GM08714 (cell line): ENCODE measurements around the gene LEKR1.

Experiments
- H3K4me3 ChIP-seq: fragments of 200-500 bp; sonication (Bioruptor generic); 2 replicates; pipeline ENCODE4 v1.5.1; 2014; ENCODE audit warnings: mild to moderate bottlenecking, low read length, inconsistent platforms
- ZNF274 ChIP-seq: IDR thresholded peaks from 2 replicates; pipeline ENCODE4 v1.6.1; 2012; ENCODE audit warnings: mild to moderate bottlenecking, low read depth, low read length

LEKR1 gene

GRCh38 chr3:157086060-157086750 lies 260.1 kb downstream of the LEKR1 start:
- no peak overlapping the region for H3K4me3 ChIP-seq

GRCh38 chr3:157086775-157087174 lies 260.6 kb downstream of the LEKR1 start:
- no peak overlapping the region for H3K4me3 ChIP-seq
- no peak for TF ChIP-seq ZNF274

More at GRCh38 chr3:157086060-157086750, 260.1 kb downstream of the LEKR1 start:
- TF ChIP-seq ZNF274 = no peak

- TF ChIP-seq ZNF274 = no peak
- H3K4me3 ChIP-seq = no peak overlapping the region
These were observed 261.2 kb downstream of the LEKR1 start for GRCh38 chr3:157087373-157087772.

GRCh38 chr3:157087780-157088600 lies 261.8 kb downstream of the LEKR1 start:
- no peak for TF ChIP-seq ZNF274
- H3K4me3 ChIP-seq = peak overlapping the region; percentile 61; the same call in 1 of the 2 replicates

GRCh38 chr3:157088601-157089454 lies 262.7 kb downstream of the LEKR1 start:
- TF ChIP-seq ZNF274 = no peak
- H3K4me3 ChIP-seq = peak overlapping the region; percentile 61; the same call in 1 of the 2 replicates

- peak overlapping the region; percentile 56; the same call in 1 of the 2 replicates for H3K4me3 ChIP-seq
- no peak for TF ChIP-seq ZNF274
These were observed 263.5 kb downstream of the LEKR1 start for GRCh38 chr3:157089455-157090221.

GRCh38 chr3:157091083-157091833 lies 265.1 kb downstream of the LEKR1 start:
- no peak for TF ChIP-seq ZNF274
- H3K4me3 ChIP-seq = no peak overlapping the region

- H3K4me3 ChIP-seq = no peak overlapping the region
- no peak for TF ChIP-seq ZNF274
These were observed 266.1 kb downstream of the LEKR1 start for GRCh38 chr3:157092230-157092629.

GRCh38 chr3:157093096-157093495 lies 266.9 kb downstream of the LEKR1 start:
- H3K4me3 ChIP-seq = no peak overlapping the region
- TF ChIP-seq ZNF274 = no peak

GRCh38 chr3:157094301-157094700 lies 268.1 kb downstream of the LEKR1 start:
- no peak overlapping the region for H3K4me3 ChIP-seq
- no peak for TF ChIP-seq ZNF274

GRCh38 chr3:157094751-157095480 lies 268.8 kb downstream of the LEKR1 start:
- TF ChIP-seq ZNF274 = no peak
- H3K4me3 ChIP-seq = no peak overlapping the region
